ENCODE data around the gene SEPTIN5. TPM values are rescaled to one million over a fixed set of nuclear protein-coding genes. Genes with fewer than 3 reads are reported as not detected.

The SEPTIN5 gene
- total RNA-seq, 1 experiment from 2014 or later = 50.4 TPM

DNA sequence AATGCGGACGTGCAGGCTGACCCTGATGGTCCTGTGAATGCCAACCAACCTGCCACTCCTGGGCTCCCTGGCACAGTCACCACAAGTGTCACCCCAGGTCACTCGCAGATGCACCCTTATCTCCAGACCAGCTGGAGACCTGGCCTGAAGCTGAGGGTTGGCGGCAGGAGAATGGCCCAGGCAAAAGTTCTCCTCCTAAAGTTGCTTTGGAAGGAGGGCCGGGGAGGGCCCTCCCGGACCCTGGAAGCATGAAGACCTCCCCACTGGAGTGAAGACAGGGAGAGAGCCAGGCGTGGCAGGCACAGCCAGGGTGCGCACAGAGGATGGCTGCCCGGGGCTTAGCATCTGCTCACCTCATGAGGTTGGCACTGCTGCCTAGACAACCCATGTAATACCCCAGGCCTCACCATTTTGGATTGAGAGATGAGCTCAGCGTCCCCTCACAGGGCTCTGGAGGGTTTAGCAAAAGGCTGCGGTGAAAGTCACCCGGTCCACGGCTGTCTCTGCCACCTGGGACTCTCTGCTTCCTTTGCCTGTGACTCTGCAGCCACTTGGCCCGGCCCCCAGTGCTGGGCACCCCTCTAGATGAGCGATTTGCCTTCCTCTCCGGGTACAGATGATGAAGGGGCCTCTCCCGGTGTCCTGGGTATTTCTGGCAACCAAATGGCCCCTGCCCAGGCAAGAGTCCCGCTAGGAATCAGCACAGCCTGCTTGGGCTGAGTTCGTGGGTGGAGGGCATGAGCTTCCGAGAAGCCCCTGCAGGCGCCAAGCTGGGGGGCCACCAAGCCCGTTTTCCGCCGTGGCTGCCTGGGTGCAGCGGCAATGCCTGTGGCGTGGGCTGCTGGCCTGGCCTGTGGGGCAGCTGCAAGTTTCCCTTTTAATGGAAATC is 48.3 kb upstream of the SEPTIN5 start:
- H3K4me1 ChIP-seq (ENCODE audit: insufficient read depth, low read length, poor library complexity, severe bottlenecking) = peaks cover 37% of the 10 kb centered on the region
- no peaks in the 10 kb centered on the region for H3K36me3 ChIP-seq (ENCODE audit: insufficient read depth, low read length, poor library complexity, severe bottlenecking)
- H3K27ac ChIP-seq (ENCODE audit: low read depth, low read length, poor library complexity, severe bottlenecking) = no peak overlapping the region
- DNase-seq (ENCODE audit: low spot score) = no peak
- H3K4me3 ChIP-seq (ENCODE audit: low read depth, low read length, poor library complexity, severe bottlenecking) = no peak overlapping the region
- TF ChIP-seq EZH2 (IDR thresholded peaks at IDR 0.05; ENCODE audit: borderline replicate concordance, low read depth, low read length, poor library complexity, severe bottlenecking) = no peak
- TF ChIP-seq, protein P1, sequence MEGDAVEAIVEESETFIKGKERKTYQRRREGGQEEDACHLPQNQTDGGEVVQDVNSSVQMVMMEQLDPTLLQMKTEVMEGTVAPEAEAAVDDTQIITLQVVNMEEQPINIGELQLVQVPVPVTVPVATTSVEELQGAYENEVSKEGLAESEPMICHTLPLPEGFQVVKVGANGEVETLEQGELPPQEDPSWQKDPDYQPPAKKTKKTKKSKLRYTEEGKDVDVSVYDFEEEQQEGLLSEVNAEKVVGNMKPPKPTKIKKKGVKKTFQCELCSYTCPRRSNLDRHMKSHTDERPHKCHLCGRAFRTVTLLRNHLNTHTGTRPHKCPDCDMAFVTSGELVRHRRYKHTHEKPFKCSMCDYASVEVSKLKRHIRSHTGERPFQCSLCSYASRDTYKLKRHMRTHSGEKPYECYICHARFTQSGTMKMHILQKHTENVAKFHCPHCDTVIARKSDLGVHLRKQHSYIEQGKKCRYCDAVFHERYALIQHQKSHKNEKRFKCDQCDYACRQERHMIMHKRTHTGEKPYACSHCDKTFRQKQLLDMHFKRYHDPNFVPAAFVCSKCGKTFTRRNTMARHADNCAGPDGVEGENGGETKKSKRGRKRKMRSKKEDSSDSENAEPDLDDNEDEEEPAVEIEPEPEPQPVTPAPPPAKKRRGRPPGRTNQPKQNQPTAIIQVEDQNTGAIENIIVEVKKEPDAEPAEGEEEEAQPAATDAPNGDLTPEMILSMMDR (conservative IDR thresholded peaks at IDR 0.05; ENCODE audit: low read depth, low read length) = no peak
- POLR2A ChIA-PET (ENCODE audit: low non-redundant PET) = no interaction called here
- no TSS peak for BruUV-seq (replicated peaks)
- CTCF ChIA-PET = no interaction called here
- intact Hi-C loops (cut with micrococcal nuclease; ENCODE audit: unreplicated experiment) = no loop called here
- no peaks in the 10 kb centered on the region for H3K9me3 ChIP-seq (ENCODE audit: low read depth, low read length, poor library complexity, severe bottlenecking)
- H3K27me3 ChIP-seq (replicated peaks; ENCODE audit: insufficient read depth, low read depth, low read length, poor library complexity) = no peaks in the 10 kb centered on the region

DNA sequence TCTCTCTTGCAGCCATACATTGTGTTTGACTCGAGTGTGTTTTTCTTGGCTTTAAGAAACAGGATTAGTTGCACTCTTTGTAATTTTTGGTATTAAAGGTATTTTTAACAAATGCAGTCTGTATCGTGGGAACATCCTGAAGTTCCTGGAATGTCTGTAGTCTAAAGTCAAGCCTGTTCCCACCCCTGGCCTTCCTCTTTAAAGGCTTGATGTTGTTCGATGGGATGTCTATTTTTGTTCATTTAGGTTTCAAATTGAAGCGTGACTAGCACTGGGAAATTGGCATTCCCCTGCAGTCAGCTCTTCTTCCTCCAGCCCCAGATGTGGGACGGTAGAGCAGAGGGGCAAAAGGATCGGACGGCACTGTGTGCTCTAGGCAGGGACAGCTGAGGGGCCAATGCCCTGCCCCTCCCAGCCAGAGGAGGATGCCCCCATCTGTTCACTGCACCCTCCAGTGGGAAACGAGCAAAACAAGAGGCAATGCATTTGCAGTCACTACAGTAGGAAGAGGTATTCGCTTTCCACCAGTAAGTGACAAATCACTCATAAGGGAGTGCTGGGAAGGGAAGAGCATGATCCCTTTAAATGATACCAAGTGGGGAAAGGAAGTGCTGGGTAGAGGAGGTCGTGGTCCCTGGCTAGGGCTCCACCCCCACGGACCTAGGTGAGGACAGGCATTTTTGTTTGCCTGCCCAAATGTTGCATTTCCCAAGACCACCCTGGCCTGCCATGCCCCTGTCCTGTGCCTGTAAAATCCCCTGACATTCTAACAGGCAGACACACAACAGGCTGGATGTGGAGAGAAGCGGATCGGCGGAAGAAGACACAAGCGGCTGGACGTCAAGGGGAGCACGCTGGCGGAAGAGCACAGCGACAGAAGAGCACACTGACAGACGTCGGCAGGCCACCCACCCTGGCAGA is 47.4 kb upstream of the SEPTIN5 start:
- no peak for DNase-seq (ENCODE audit: low spot score)
- Histone ChIP-seq H3K9me3 (ENCODE audit: low read depth, low read length, poor library complexity, severe bottlenecking) (no peaks in the 10 kb centered on the region), H3K27me3 (replicated peaks; ENCODE audit: insufficient read depth, low read depth, low read length, poor library complexity) (no peaks in the 10 kb centered on the region), H3K4me1 (ENCODE audit: insufficient read depth, low read length, poor library complexity, severe bottlenecking) (peaks cover 33% of the 10 kb centered on the region), H3K27ac (ENCODE audit: low read depth, low read length, poor library complexity, severe bottlenecking) (no peak overlapping the region), H3K4me3 (ENCODE audit: low read depth, low read length, poor library complexity, severe bottlenecking) (no peak overlapping the region), H3K36me3 (ENCODE audit: insufficient read depth, low read length, poor library complexity, severe bottlenecking) (no peaks in the 10 kb centered on the region)
- CTCF ChIA-PET = no interaction called here
- BruUV-seq (replicated peaks) = no TSS peak
- TF ChIP-seq EZH2 (IDR thresholded peaks at IDR 0.05; ENCODE audit: borderline replicate concordance, low read depth, low read length, poor library complexity, severe bottlenecking) = no peak
- TF ChIP-seq, protein P1 (conservative IDR thresholded peaks at IDR 0.05; ENCODE audit: low read depth, low read length) = no peak
- intact Hi-C loops (cut with micrococcal nuclease; ENCODE audit: unreplicated experiment) = no loop called here
- POLR2A ChIA-PET (ENCODE audit: low non-redundant PET) = no interaction called here

DNA sequence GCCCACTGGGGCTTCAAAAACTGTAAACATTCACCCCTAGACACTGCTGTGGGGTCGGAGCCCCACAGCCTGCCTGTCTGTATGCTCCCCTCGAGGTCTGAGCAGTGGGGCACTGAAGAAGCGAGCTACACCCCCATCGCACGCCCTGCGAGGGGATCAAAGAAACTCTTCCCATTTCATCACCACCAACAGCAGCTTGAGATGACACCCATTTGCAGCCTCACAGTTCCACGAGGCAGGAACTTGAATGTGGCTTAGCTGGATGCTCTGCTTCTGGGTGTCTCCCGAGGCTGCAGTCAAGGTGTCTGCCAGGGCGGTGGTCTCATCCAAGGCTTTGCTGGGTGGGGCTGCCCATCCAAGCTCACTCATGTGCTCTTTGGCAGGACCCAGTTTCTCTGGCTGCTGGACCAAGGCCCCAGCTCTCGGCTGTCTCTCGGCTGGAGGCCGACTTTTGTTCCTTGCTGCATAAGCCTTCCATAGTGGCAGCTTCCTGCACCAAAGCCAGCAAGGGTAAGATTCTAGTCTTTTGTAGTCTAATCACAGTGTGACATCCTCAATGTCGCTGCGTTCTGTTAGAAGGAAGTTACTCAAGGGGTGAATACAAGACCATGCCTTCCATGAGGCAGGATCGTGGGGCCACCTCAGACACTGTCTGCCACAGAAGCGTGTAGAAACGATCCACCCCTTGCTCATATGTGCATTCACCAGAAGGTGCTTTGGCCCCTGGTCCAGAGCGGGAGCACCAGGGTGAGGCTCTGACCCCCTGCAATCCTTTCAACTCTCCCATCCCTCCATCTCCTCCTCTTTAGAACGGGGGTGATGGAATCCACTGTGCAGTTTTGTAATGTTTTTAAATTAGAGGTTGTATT is 46.2 kb upstream of the SEPTIN5 start:
- no peak for DNase-seq (ENCODE audit: low spot score)
- H3K4me1 ChIP-seq (ENCODE audit: insufficient read depth, low read length, poor library complexity, severe bottlenecking) = peaks cover 29% of the 10 kb centered on the region
- POLR2A ChIA-PET (ENCODE audit: low non-redundant PET) = no interaction called here
- no peak overlapping the region for H3K4me3 ChIP-seq (ENCODE audit: low read depth, low read length, poor library complexity, severe bottlenecking)
- CTCF ChIA-PET = no interaction called here
- H3K36me3 ChIP-seq (ENCODE audit: insufficient read depth, low read length, poor library complexity, severe bottlenecking) = no peaks in the 10 kb centered on the region
- no peaks in the 10 kb centered on the region for H3K9me3 ChIP-seq (ENCODE audit: low read depth, low read length, poor library complexity, severe bottlenecking)
- intact Hi-C loops (cut with micrococcal nuclease; ENCODE audit: unreplicated experiment) = no loop called here
- TF ChIP-seq, protein P1 (conservative IDR thresholded peaks at IDR 0.05; ENCODE audit: low read depth, low read length) = no peak
- no peak for TF ChIP-seq EZH2 (IDR thresholded peaks at IDR 0.05; ENCODE audit: borderline replicate concordance, low read depth, low read length, poor library complexity, severe bottlenecking)
- no peaks in the 10 kb centered on the region for H3K27me3 ChIP-seq (replicated peaks; ENCODE audit: insufficient read depth, low read depth, low read length, poor library complexity)
- BruUV-seq (replicated peaks) = no TSS peak
- H3K27ac ChIP-seq (ENCODE audit: low read depth, low read length, poor library complexity, severe bottlenecking) = no peak overlapping the region

All from A673 (cell line).